Dermis microvascular lymphatic vessel endothelial cell (primary cell): Measurements from ENCODE around the gene SHROOM1. TPM values are rescaled to one million over a fixed set of nuclear protein-coding genes. Genes with fewer than 3 reads are reported as not detected.
"Not testable (repeated sequence)": the region's sequence is repeated elsewhere in the genome, so short reads cannot be mapped to it uniquely, and the experiment has no call there.

ENCODE experiments used
- DNase-seq, 2 donors: peaks; one replicate each; pipeline versions ENCODE4 v3.0.0 to v3.0.0-alpha.2; 2010; ENCODE audit warnings: low read depth in 2 of 2
- total RNA-seq: library from RNA; depleted of rRNA; stranded (reverse); fragments of >200 nt; gene quantifications from 2 replicates; pipeline ENCODE4 v1.2.1, GENCODE V29; 2014

SHROOM1 gene
- total RNA-seq, 1 donor from 2014 or later, result 1.5 TPM

GRCh38 chr5:132808866-132809265 lies 21.6 kb downstream of the SHROOM1 start:
- DNase-seq, result no peak

GRCh38 chr5:132808448-132808847 lies 22.0 kb downstream of the SHROOM1 start:
- no peak for DNase-seq

- no peak for DNase-seq
Measured at GRCh38 chr5:132807163-132807838, 23.1 kb downstream of the SHROOM1 start.

GRCh38 chr5:132806804-132807162 lies 23.7 kb downstream of the SHROOM1 start:
- DNase-seq, result not testable (repeated sequence)

GRCh38 chr5:132805872-132806271 lies 24.6 kb downstream of the SHROOM1 start:
- DNase-seq, result not testable (repeated sequence)

GRCh38 chr5:132804219-132804618 lies 26.2 kb downstream of the SHROOM1 start:
- DNase-seq, result not testable (repeated sequence)

GRCh38 chr5:132802685-132803066 lies 27.8 kb downstream of the SHROOM1 start:
- DNase-seq, result not testable (repeated sequence)

- no peak for DNase-seq
Measured at GRCh38 chr5:132802044-132802684, 28.3 kb downstream of the SHROOM1 start.

- no peak for DNase-seq
Measured at GRCh38 chr5:132800545-132800944, 29.9 kb downstream of the SHROOM1 start.

GRCh38 chr5:132799392-132799791 lies 31.1 kb downstream of the SHROOM1 start:
- no peak for DNase-seq

- DNase-seq, result no peak
Measured at GRCh38 chr5:132797651-132798050, 32.8 kb downstream of the SHROOM1 start.

- no peak for DNase-seq
Measured at GRCh38 chr5:132791026-132791425, 39.4 kb downstream of the SHROOM1 start.

- no peak for DNase-seq
Measured at GRCh38 chr5:132790201-132790865, 40.1 kb downstream of the SHROOM1 start.

- DNase-seq, result no peak
Measured at GRCh38 chr5:132788990-132789886, 41.2 kb downstream of the SHROOM1 start.

- DNase-seq, result no peak
Measured at GRCh38 chr5:132788508-132788907, 41.9 kb downstream of the SHROOM1 start.

- DNase-seq, result no peak
Measured at GRCh38 chr5:132787076-132787475, 43.4 kb downstream of the SHROOM1 start.

- no peak for DNase-seq
Measured at GRCh38 chr5:132785864-132786263, 44.6 kb downstream of the SHROOM1 start.

- no peak for DNase-seq
Measured at GRCh38 chr5:132785365-132785764, 45.1 kb downstream of the SHROOM1 start.

GRCh38 chr5:132782101-132782500 lies 48.3 kb downstream of the SHROOM1 start:
- DNase-seq, result peak; percentile 12 to 77

GRCh38 chr5:132781029-132781428 lies 49.4 kb downstream of the SHROOM1 start:
- no peak for DNase-seq

GRCh38 chr5:132780577-132780976 lies 49.9 kb downstream of the SHROOM1 start:
- DNase-seq, result no peak

- DNase-seq, result no peak
Measured at GRCh38 chr5:132779961-132780360, 50.5 kb downstream of the SHROOM1 start.
